ENCODE data around the gene ATP2C2. TPM values are rescaled to one million over a fixed set of nuclear protein-coding genes. Genes with fewer than 3 reads are reported as not detected.

Gene ATP2C2
- total RNA-seq, 1 experiment from 2014 or later: 26.0 TPM

GRCh38 chr16:84367750-84368307, 509 bp upstream of the ATP2C2 start:
- intact Hi-C loops (cut with micrococcal nuclease): no loop called here
- Histone ChIP-seq H3F3A (ENCODE audit: low read length, unreplicated experiment) (no peaks in the 10 kb centered on the region), H2AFZ (ENCODE audit: low read length) (peak overlapping the region; percentile 57), H3K9ac (ENCODE audit: low read length) (peak overlapping the region; percentile 81), H3K4me1 (ENCODE audit: insufficient read depth, low read length) (peaks cover 28% of the 10 kb centered on the region), H3K27me3 (ENCODE audit: low read length) (no peaks in the 10 kb centered on the region), H3K9me3 (ENCODE audit: low read length) (no peaks in the 10 kb centered on the region), H3K36me3 (ENCODE audit: low read depth, low read length) (no peaks in the 10 kb centered on the region), H3K27ac (ENCODE audit: low read length) (peak overlapping the region; percentile 94; the same call in 1 of the 2 replicates), H3K79me2 (ENCODE audit: low read length) (peaks cover 39% of the 10 kb centered on the region), H3K4me3 (ENCODE audit: low read length) (peak overlapping the region; percentile 94), H3K9me2 (replicated peaks; ENCODE audit: low read length) (no peaks in the 10 kb centered on the region), H4K20me1 (ENCODE audit: low read length) (no peaks in the 10 kb centered on the region), H3K4me2 (ENCODE audit: low read length) (peak overlapping the region; percentile 98)
- TSS peak; percentile 42 for BruUV-seq (replicated peaks)
- DNase-seq: no peak
- TF ChIP-seq EZH2 (IDR thresholded peaks at IDR 0.05; ENCODE audit: low read length, unreplicated experiment) (no peak), EZH2phosphoT487 (IDR thresholded peaks at IDR 0.05; ENCODE audit: borderline replicate concordance, low read length) (no peak), CTCF (conservative IDR thresholded peaks at IDR 0.05; ENCODE audit: low read depth, low read length) (no peak)
- ChIA-PET CTCF (no interaction called here), POLR2A (ENCODE audit: unreplicated experiment) (interaction anchor here (0.6 kb wide), 1 partner anchor 191 kb away, joined by 5 read pairs; no protein-coding TSS in a partner anchor)
- peak; percentile 20 for ATAC-seq

DNA sequence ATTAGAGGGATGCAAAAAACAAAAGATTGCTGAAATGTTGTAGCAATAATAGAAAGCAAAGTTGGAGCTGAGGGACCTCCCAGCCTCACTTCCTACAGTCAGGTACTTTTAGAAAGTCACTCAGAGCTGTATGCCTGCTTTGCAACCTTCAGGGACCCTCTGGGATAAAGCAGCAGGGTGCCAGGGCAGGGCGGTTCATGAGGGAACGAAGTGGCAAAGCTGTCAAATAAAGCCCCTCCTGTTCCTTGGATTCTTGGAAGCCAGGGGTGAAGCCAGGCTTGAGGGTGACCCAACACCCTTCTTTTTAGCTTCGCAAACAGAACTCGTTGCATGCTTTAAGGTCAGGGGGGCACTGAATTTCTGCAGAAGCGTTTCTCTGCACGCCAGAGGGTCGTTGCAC, 767 bp downstream of the ATP2C2 start:
- ATAC-seq: no peak
- H2AFZ ChIP-seq (ENCODE audit: low read length): peak overlapping the region; percentile 57; the same call in 1 of the 2 replicates
- BruUV-seq (replicated peaks): no TSS peak

More for the DNA sequence above, 767 bp downstream of the ATP2C2 start:
- H3K27me3 ChIP-seq (ENCODE audit: low read length): no peaks in the 10 kb centered on the region
- H3K27ac ChIP-seq (ENCODE audit: low read length): peak overlapping the region; percentile 94
- no peaks in the 10 kb centered on the region for H3K36me3 ChIP-seq (ENCODE audit: low read depth, low read length)
- H3F3A ChIP-seq (ENCODE audit: low read length, unreplicated experiment): no peaks in the 10 kb centered on the region
- DNase-seq: no peak
- H3K4me3 ChIP-seq (ENCODE audit: low read length): peak overlapping the region; percentile 94
- POLR2A ChIA-PET (ENCODE audit: unreplicated experiment): no interaction called here
- peak overlapping the region; percentile 81 for H3K9ac ChIP-seq (ENCODE audit: low read length)
- no peaks in the 10 kb centered on the region for H4K20me1 ChIP-seq (ENCODE audit: low read length)
- intact Hi-C loops (cut with micrococcal nuclease): no loop called here
- H3K79me2 ChIP-seq (ENCODE audit: low read length): peaks cover 52% of the 10 kb centered on the region
- H3K9me2 ChIP-seq (replicated peaks; ENCODE audit: low read length): no peaks in the 10 kb centered on the region
- H3K4me1 ChIP-seq (ENCODE audit: insufficient read depth, low read length): peaks cover 23% of the 10 kb centered on the region
- TF ChIP-seq EZH2 (IDR thresholded peaks at IDR 0.05; ENCODE audit: low read length, unreplicated experiment) (no peak), CTCF (conservative IDR thresholded peaks at IDR 0.05; ENCODE audit: low read depth, low read length) (no peak), EZH2phosphoT487 (IDR thresholded peaks at IDR 0.05; ENCODE audit: borderline replicate concordance, low read length) (no peak)
- H3K9me3 ChIP-seq (ENCODE audit: low read length): no peaks in the 10 kb centered on the region
- H3K4me2 ChIP-seq (ENCODE audit: low read length): peak overlapping the region; percentile 98
- CTCF ChIA-PET: no interaction called here
